ENCODE results near the gene MACROD2.

DNA sequence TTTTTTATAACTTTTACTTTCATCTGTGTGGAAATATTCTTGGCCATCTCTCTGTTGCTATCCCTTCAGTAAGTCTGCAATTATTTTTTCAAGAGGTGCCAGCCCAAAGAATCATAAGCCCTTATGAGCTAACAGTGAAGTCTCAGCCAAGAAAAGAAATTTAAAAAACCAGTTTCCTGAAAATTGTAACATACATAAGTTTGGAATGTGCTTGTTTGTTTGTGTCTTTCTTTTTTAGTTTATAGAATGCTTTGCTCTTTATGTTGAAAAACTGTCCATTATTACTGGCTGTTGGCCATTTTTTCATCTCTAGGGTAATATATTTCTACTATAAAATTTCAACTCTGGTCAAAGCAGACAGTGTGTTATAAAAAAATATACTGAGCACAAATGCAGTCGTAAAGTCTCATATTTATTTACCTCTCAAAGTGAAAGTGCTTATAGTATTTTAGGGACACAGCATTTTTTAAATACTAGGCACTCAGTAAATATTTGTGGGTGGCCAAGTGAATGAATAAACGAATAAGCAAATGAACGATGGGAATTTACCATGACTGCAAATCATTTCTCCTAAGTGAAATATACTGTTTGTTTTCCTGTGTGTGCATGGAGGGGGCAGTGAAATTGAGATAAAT is 1918.2 kb downstream of the MACROD2 start:
- TF ChIP-seq, protein P1, sequence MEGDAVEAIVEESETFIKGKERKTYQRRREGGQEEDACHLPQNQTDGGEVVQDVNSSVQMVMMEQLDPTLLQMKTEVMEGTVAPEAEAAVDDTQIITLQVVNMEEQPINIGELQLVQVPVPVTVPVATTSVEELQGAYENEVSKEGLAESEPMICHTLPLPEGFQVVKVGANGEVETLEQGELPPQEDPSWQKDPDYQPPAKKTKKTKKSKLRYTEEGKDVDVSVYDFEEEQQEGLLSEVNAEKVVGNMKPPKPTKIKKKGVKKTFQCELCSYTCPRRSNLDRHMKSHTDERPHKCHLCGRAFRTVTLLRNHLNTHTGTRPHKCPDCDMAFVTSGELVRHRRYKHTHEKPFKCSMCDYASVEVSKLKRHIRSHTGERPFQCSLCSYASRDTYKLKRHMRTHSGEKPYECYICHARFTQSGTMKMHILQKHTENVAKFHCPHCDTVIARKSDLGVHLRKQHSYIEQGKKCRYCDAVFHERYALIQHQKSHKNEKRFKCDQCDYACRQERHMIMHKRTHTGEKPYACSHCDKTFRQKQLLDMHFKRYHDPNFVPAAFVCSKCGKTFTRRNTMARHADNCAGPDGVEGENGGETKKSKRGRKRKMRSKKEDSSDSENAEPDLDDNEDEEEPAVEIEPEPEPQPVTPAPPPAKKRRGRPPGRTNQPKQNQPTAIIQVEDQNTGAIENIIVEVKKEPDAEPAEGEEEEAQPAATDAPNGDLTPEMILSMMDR (IDR thresholded peaks at IDR 0.05; ENCODE audit: insufficient read depth, low read depth, low read length), result no peak
- no peak for TF ChIP-seq EZH2 (IDR thresholded peaks at IDR 0.05; ENCODE audit: insufficient read depth, low read length)
